Activated CD4-positive, alpha-beta memory T cell treated with anti-CD3 and anti-CD28 coated beads for 36 hours (primary cell): ENCODE measurements around the gene TSPAN17. TPM values are rescaled to one million over a fixed set of nuclear protein-coding genes. Genes with fewer than 3 reads are reported as not detected.
A peak's percentile ranks its signal among the peaks of the same experiment; 100 is the strongest.

ENCODE experiments used
- CTCF ChIA-PET: fragments of 350-600 bp; sonication (Branson Sonifier 250); formaldehyde crosslinking; loops from one replicate; lab custom pipeline; 2021; ENCODE audit warnings: antibody characterized with exemption, inconsistent platforms; lab: Charles Lee
- POLR2A ChIA-PET: fragments of 350-600 bp; sonication (Branson Sonifier 250); formaldehyde crosslinking; loops from one replicate; lab custom pipeline; 2021; ENCODE audit warnings: antibody characterized with exemption; lab: Charles Lee
- DNase-seq: peaks from one replicate; pipeline ENCODE4 v3.0.0-alpha.2; 2020
- H3K27ac Mint-ChIP-seq: one replicate; pipeline ENCODE4 v1.8.0; 2021; ENCODE audit warnings: mixed read lengths
- H3K27me3 Mint-ChIP-seq: one replicate; pipeline ENCODE4 v1.8.0; 2021; ENCODE audit warnings: mixed read lengths
- H3K36me3 Mint-ChIP-seq: one replicate; pipeline ENCODE4 v1.8.0; 2021; ENCODE audit warnings: mixed read lengths
- H3K4me1 Mint-ChIP-seq: one replicate; pipeline ENCODE4 v1.8.0; 2021; ENCODE audit warnings: low read depth, mixed read lengths
- H3K4me3 Mint-ChIP-seq: one replicate; pipeline ENCODE4 v1.8.0; 2021; ENCODE audit warnings: mild to moderate bottlenecking, mixed read lengths
- H3K9me3 Mint-ChIP-seq: one replicate; pipeline ENCODE4 v1.8.0; 2021; ENCODE audit warnings: mixed read lengths
- intact Hi-C: fragments of 100-400 bp; cut with micrococcal nuclease; formaldehyde crosslinking; loops from one replicate; pipeline ENCODE4 v1.15.1; 2023
- total RNA-seq, 2 experiments: library from RNA; stranded (reverse); gene quantifications; one replicate each; pipeline ENCODE4 v1.2.3, GENCODE V29; 2021

The TSPAN17 gene
- total RNA-seq, 2 experiments from 2014 or later: 25.2 to 25.3 TPM

GRCh38 chr5:176625512-176625911 is 21.8 kb upstream of the TSPAN17 start:
- H3K4me1 Mint-ChIP-seq: peaks cover 6% of the 10 kb centered on the region
- peaks cover 50% of the 10 kb centered on the region for H3K27me3 Mint-ChIP-seq
- no peak for DNase-seq
- no peak overlapping the region for H3K27ac Mint-ChIP-seq
- CTCF ChIA-PET: no interaction called here
- intact Hi-C loops: no loop called here
- no peaks in the 10 kb centered on the region for H3K36me3 Mint-ChIP-seq
- POLR2A ChIA-PET: no interaction called here
- H3K4me3 Mint-ChIP-seq: no peak overlapping the region
- H3K9me3 Mint-ChIP-seq: no peaks in the 10 kb centered on the region

- peaks cover 10% of the 10 kb centered on the region for H3K4me1 Mint-ChIP-seq
- H3K36me3 Mint-ChIP-seq: no peaks in the 10 kb centered on the region
- POLR2A ChIA-PET: no interaction called here
- intact Hi-C loops: no loop called here
- peaks cover 55% of the 10 kb centered on the region for H3K27me3 Mint-ChIP-seq
- CTCF ChIA-PET: no interaction called here
- H3K27ac Mint-ChIP-seq: no peak overlapping the region
- no peak for DNase-seq
- no peaks in the 10 kb centered on the region for H3K9me3 Mint-ChIP-seq
- H3K4me3 Mint-ChIP-seq: no peak overlapping the region
Measured at GRCh38 chr5:176625966-176626875, 21.1 kb upstream of the TSPAN17 start.

- Mint-ChIP-seq H3K27ac (no peak overlapping the region), H3K36me3 (no peaks in the 10 kb centered on the region), H3K4me1 (peaks cover 10% of the 10 kb centered on the region), H3K9me3 (no peaks in the 10 kb centered on the region), H3K4me3 (no peak overlapping the region), H3K27me3 (peaks cover 60% of the 10 kb centered on the region)
- ChIA-PET POLR2A (no interaction called here), CTCF (no interaction called here)
- DNase-seq: no peak
- intact Hi-C loops: no loop called here
Measured at GRCh38 chr5:176626876-176627236, 20.4 kb upstream of the TSPAN17 start.

GRCh38 chr5:176627582-176627981 is 19.7 kb upstream of the TSPAN17 start:
- peaks cover 10% of the 10 kb centered on the region for H3K4me1 Mint-ChIP-seq
- no peaks in the 10 kb centered on the region for H3K36me3 Mint-ChIP-seq
- H3K27me3 Mint-ChIP-seq: peaks cover 58% of the 10 kb centered on the region
- no peak for DNase-seq
- H3K4me3 Mint-ChIP-seq: no peak overlapping the region
- ChIA-PET POLR2A (no interaction called here), CTCF (no interaction called here)
- no peaks in the 10 kb centered on the region for H3K9me3 Mint-ChIP-seq
- intact Hi-C loops: no loop called here
- H3K27ac Mint-ChIP-seq: no peak overlapping the region

GRCh38 chr5:176628406-176629228 is 18.7 kb upstream of the TSPAN17 start:
- POLR2A ChIA-PET: no interaction called here
- H3K4me1 Mint-ChIP-seq: peaks cover 10% of the 10 kb centered on the region
- CTCF ChIA-PET: interaction anchor here (0.6 kb wide), 1 partner anchor 239 kb away, joined by 4 read pairs; no protein-coding TSS in a partner anchor
- H3K27ac Mint-ChIP-seq: no peak overlapping the region
- H3K9me3 Mint-ChIP-seq: no peaks in the 10 kb centered on the region
- no peak for DNase-seq
- H3K27me3 Mint-ChIP-seq: peaks cover 64% of the 10 kb centered on the region
- intact Hi-C loops: loop anchor here (1.0 kb wide), 1 partner anchor 9 kb away; no protein-coding TSS in a partner anchor
- H3K4me3 Mint-ChIP-seq: no peak overlapping the region
- no peaks in the 10 kb centered on the region for H3K36me3 Mint-ChIP-seq

GRCh38 chr5:176629317-176629852 is 17.9 kb upstream of the TSPAN17 start:
- POLR2A ChIA-PET: no interaction called here
- Mint-ChIP-seq H3K36me3 (no peaks in the 10 kb centered on the region), H3K27ac (no peak overlapping the region), H3K4me1 (peaks cover 13% of the 10 kb centered on the region), H3K4me3 (no peak overlapping the region), H3K9me3 (no peaks in the 10 kb centered on the region), H3K27me3 (peaks cover 65% of the 10 kb centered on the region)
- no peak for DNase-seq
- CTCF ChIA-PET: interaction anchor here (1.2 kb wide), 1 partner anchor 8 kb away, joined by 5 read pairs; no protein-coding TSS in a partner anchor
- intact Hi-C loops: no loop called here

- CTCF ChIA-PET: interaction anchor here (0.6 to 1.9 kb wide), 6 partner anchors 9 to 60 kb away, joined by 3 to 11 read pairs (median 5); partner anchors contain the start of gene TSPAN17
- Mint-ChIP-seq H3K36me3 (no peaks in the 10 kb centered on the region), H3K27me3 (peaks cover 69% of the 10 kb centered on the region), H3K4me3 (no peak within 1 kb of the TSS), H3K27ac (no peak within 1 kb of the TSS), H3K4me1 (peaks cover 13% of the 10 kb centered on the region), H3K9me3 (no peaks in the 10 kb centered on the region)
- POLR2A ChIA-PET: interaction anchor here (1.1 to 1.5 kb wide), 2 partner anchors 17 to 34 kb away, joined by 3 to 8 read pairs; partner anchors contain the start of gene TSPAN17
- DNase-seq: peak; percentile 67
- intact Hi-C loops: no loop called here
Measured at GRCh38 chr5:176629853-176630680, 17.2 kb upstream of the TSPAN17 start, which contains the start of the genes EIF4E1B and SNCB. TSS of gene EIF4E1B (plus strand) at chr5:176630675. CDS start at chr5:176642788, 12,113 bp downstream. TSS of gene SNCB (minus strand) at chr5:176630534. CDS start at chr5:176629654, 880 bp downstream.

- ChIA-PET POLR2A (interaction anchor here (1.1 to 1.5 kb wide), 2 partner anchors 16 to 34 kb away, joined by 3 to 8 read pairs; partner anchors contain the start of gene TSPAN17), CTCF (interaction anchor here (0.6 to 1.9 kb wide), 8 partner anchors 9 to 214 kb away, joined by 3 to 11 read pairs (median 4); partner anchors contain the start of gene TSPAN17)
- Mint-ChIP-seq H3K27ac (no peak overlapping the region), H3K36me3 (no peaks in the 10 kb centered on the region), H3K9me3 (no peaks in the 10 kb centered on the region), H3K4me3 (no peak overlapping the region), H3K4me1 (peaks cover 13% of the 10 kb centered on the region), H3K27me3 (peaks cover 71% of the 10 kb centered on the region)
- intact Hi-C loops: no loop called here
- no peak for DNase-seq
Measured at GRCh38 chr5:176630681-176631222, 16.5 kb upstream of the TSPAN17 start.

- intact Hi-C loops: no loop called here
- no peaks in the 10 kb centered on the region for H3K36me3 Mint-ChIP-seq
- DNase-seq: no peak
- no peak overlapping the region for H3K4me3 Mint-ChIP-seq
- no peaks in the 10 kb centered on the region for H3K9me3 Mint-ChIP-seq
- ChIA-PET CTCF (interaction anchor here (1.3 to 1.9 kb wide), 3 partner anchors 26 to 215 kb away, joined by 3 to 11 read pairs (median 3); no protein-coding TSS in a partner anchor), POLR2A (interaction anchor here (1.5 kb wide), 1 partner anchor 15 kb away, joined by 8 read pairs; the partner anchor contains the start of gene TSPAN17)
- peaks cover 13% of the 10 kb centered on the region for H3K4me1 Mint-ChIP-seq
- H3K27me3 Mint-ChIP-seq: peaks cover 67% of the 10 kb centered on the region
- H3K27ac Mint-ChIP-seq: no peak overlapping the region
Measured at GRCh38 chr5:176631383-176632200, 15.7 kb upstream of the TSPAN17 start.

GRCh38 chr5:176632745-176633144 is 14.5 kb upstream of the TSPAN17 start:
- no peak for DNase-seq
- no peaks in the 10 kb centered on the region for H3K9me3 Mint-ChIP-seq
- POLR2A ChIA-PET: no interaction called here
- intact Hi-C loops: no loop called here
- H3K4me1 Mint-ChIP-seq: peaks cover 13% of the 10 kb centered on the region
- H3K36me3 Mint-ChIP-seq: no peaks in the 10 kb centered on the region
- H3K27me3 Mint-ChIP-seq: peaks cover 57% of the 10 kb centered on the region
- CTCF ChIA-PET: no interaction called here
- no peak overlapping the region for H3K4me3 Mint-ChIP-seq
- no peak overlapping the region for H3K27ac Mint-ChIP-seq
